ENCODE data around the gene ANO9.

The ANO9 gene

GRCh38 chr11:395866-396265 is 45.9 kb downstream of the ANO9 start:
- peak; percentile 45 for DNase-seq (ENCODE audit: low read depth)
- H3K4me3 ChIP-seq (ENCODE audit: low read length), result peak overlapping the region; percentile 84
- no peak for TF ChIP-seq CTCF (IDR thresholded peaks at IDR 0.05; ENCODE audit: insufficient read depth, low read depth, low read length, missing control alignments)

- H3K4me3 ChIP-seq (ENCODE audit: low read length), result peak overlapping the region; percentile 84
- peak; percentile 32 for DNase-seq (ENCODE audit: low read depth)
- no peak for TF ChIP-seq CTCF (IDR thresholded peaks at IDR 0.05; ENCODE audit: insufficient read depth, low read depth, low read length, missing control alignments)
These were observed 46.8 kb downstream of the ANO9 start for GRCh38 chr11:394858-395655.

- peak within 1 kb of the TSS; percentile 84 for H3K4me3 ChIP-seq (ENCODE audit: low read length)
- DNase-seq (ENCODE audit: low read depth), result peak; percentile 99
- TF ChIP-seq CTCF (IDR thresholded peaks at IDR 0.05; ENCODE audit: insufficient read depth, low read depth, low read length, missing control alignments), result no peak
These were observed 47.6 kb downstream of the ANO9 start, which contains the start of gene PKP3 for GRCh38 chr11:394034-394857. Gene PKP3, plus strand, starts transcription at chr11:394209. Its CDS starts 84 bp downstream, at chr11:394293.

- peak; percentile 97 for DNase-seq (ENCODE audit: low read depth)
- TF ChIP-seq CTCF (IDR thresholded peaks at IDR 0.05; ENCODE audit: insufficient read depth, low read depth, low read length, missing control alignments), result no peak
- H3K4me3 ChIP-seq (ENCODE audit: low read length), result peak overlapping the region; percentile 84
These were observed 48.4 kb downstream of the ANO9 start for GRCh38 chr11:393219-394033.

- DNase-seq (ENCODE audit: low read depth), result no peak
- peak overlapping the region; percentile 30 for H3K4me3 ChIP-seq (ENCODE audit: low read length)
- TF ChIP-seq CTCF (IDR thresholded peaks at IDR 0.05; ENCODE audit: insufficient read depth, low read depth, low read length, missing control alignments), result no peak
These were observed 49.6 kb downstream of the ANO9 start for GRCh38 chr11:392102-392777.
